HG03521 (cell line): ENCODE measurements around the gene IRF7.
A peak's percentile ranks its signal among the peaks of the same experiment; 100 is the strongest.
"Not testable (repeated sequence)": the region's sequence is repeated elsewhere in the genome, so short reads cannot be mapped to it uniquely, and the experiment has no call there.

Experiments
- ATAC-seq: cut with Tn5 transposase; IDR thresholded peaks from one replicate; pipeline ENCODE4 v1.9.1; 2021; ENCODE audit warnings: mild to moderate bottlenecking, moderate library complexity; ENCODE audit not compliant: unreplicated experiment

IRF7 gene

DNA sequence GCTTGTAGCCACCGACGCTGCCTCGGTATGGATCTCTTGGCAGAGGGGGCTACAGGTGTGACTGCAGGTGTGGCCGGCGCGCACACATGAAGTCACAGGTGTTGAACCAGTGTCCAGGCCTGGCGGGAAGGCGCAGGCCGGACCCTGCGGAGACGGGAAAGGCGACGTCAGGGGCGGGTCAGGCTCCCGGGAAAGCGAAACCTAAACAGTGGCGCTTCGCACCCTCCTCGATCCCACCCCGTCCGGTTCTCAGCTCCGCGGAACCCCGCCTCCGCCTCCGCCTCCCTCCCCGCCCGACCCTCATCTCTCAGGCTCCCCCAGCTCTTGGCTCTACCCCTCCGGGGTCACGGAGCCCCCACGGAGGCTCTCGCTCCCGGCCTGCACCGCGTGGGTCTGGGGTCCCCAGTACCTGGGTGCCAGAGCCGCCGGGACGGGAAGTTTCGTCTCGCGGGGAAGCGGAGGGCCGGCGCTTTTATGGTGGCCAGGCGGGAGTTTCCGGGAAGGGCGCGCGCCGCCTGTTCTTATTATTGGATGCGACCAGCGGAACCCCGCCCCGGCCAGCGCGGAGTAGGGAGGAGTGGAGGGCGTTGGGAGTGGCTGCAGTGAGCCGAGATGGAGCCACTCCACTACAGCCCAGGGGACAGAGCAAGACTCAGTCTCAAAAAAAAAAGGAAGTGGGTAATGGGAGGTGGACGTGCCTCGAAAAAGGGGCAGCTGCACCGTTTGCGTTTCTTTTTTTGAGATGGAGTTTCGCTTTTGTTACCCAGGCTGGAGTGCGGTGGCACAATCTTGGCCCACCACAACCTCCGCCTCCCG, at the start of gene IRF7:
Gene IRF7, minus strand, starts transcription at position 447 of the 816 bp plus-strand sequence. CDS start 586 bp downstream, outside the sequence.
- ATAC-seq, result peak; percentile 70

DNA sequence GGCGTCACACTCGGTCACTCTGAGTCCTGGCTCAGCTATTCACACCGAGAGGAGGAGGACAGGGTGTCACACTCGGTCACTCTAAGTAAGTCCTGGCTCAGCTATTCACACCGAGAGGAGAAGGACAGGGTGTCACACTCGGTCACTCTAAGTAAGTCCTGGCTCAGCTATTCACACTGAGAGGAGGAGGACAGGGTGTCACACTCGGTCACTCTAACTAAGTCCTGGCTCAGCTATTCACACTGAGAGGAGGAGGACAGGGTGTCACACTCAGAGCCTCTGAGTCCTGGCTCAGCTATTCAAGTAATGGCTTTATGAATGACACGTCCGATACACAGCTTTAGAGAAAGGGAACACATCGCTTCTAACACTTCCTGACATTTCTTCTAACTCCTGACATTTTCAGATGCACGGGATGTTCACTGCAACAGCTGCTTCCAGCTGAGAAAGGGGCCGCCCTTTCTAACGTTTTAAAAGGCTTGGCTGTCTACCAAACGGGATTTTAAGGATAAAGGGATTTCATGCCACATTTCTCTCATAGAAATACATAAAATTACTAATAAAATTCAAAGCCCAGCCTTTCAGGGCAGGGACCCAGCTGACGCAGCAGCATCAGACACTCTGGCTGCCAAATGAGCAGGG, 49.4 kb upstream of the IRF7 start:
- no peak for ATAC-seq

DNA sequence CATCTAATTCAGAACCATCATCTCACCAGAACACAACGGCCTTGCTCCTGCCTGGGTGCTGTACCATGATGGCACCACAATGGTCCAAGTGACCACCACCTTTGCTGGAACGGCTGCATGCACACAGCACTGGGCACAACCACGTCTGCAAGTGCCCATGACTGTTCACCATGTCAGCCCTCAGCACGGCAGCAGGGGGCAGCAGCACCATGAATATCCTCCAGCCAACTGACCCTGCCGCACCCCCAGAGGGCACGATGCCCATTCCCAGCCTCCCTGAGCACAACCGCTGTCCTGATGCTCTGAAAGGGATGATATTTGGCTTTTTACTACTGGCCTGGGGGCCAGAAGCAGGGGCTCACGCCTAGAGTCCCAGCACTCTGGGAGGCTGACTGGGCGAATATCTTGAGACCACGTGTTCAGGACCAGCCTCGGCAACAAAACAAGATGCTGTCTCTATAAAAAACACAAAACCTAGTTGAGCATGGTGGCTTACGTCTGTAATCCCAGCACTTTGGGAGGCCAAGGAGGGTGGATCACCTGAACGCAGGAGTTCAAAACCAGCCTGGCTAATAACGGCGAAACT, 47.0 kb upstream of the IRF7 start:
- no peak for ATAC-seq

DNA sequence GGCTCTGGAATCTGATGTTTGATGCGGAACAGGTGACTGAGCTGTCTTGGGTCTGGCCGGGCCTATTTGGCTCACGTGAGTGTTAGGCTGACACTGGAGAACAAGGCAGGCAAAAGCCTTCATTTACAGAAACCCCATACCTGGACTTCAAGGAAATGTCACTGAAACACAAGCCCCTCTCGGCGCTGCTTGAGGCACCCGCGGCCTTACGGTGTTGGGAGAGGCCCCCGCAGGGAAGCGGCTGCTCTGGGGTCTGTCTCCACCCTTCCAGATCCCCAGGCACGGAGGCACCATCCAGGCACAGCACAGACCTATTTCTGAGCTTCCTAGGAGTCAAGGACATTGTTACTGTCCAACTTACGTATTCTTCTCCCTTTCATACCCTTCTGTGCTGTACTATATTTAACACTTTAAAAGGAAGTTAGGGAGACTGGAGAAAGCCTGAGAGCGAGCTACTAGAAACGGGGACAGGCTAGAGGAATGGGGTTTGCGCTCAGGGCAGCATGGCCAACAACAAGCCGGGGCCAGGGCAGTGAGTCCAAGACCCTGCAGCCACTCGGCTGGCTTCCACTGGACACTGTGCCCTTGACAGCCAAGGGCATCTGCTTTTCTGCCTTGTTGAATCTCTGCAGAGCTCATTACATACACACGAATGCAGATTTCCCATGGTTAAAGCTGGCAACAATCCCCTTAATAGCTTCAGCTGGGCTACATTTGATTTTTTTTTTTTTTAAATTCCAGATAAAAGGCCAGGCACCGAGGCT, 45.1 kb upstream of the IRF7 start:
- ATAC-seq, result no peak

GRCh38 chr11:660281-660680, 44.5 kb upstream of the IRF7 start:
- ATAC-seq, result no peak

GRCh38 chr11:659532-660085, 43.9 kb upstream of the IRF7 start:
- no peak for ATAC-seq

GRCh38 chr11:657691-658126, 42.0 kb upstream of the IRF7 start:
- ATAC-seq, result no peak

DNA sequence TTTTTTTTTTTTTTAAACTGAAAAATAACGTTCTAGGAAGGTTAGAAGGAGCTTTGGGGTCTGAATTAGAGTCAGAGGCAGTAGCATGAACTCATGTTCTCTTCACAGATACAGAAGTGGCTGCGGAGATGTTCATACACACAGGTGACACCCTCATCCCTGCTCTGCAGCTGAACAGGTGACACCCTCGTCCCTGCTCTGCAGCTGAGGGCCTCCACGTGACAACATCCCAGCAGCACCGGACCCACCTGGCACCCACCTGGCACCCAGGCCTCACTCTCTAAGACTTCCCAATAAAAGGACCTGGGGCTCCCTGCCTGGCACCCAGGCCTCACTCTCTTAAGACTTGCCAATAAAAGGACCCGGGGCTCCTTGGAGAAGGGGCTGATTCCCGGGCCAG, 41.1 kb upstream of the IRF7 start:
- no peak for ATAC-seq

DNA sequence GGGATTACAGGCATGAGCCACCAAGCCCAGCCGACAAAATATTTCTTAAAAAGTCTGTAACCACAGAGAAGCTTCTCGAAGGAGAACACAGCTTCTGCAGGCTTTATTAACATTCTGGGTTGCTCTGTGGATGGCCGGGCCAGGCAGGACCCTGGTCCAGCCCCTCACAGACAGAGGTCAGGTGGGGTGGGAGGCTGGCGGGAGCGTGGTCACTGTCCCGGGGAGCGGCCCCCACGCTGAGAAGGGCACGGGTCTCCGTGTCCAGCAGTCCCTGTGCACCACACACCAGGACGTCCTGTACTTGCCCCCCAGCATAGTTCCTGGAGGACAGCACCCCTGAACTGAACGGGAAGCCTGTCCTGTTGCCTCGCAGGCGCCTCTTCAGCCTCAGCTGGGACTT, 40.7 kb upstream of the IRF7 start:
- no peak for ATAC-seq

- ATAC-seq, result no peak
Measured at GRCh38 chr11:655036-655726, 39.4 kb upstream of the IRF7 start.

GRCh38 chr11:654444-654843, 38.7 kb upstream of the IRF7 start:
- ATAC-seq, result not testable (repeated sequence)

DNA sequence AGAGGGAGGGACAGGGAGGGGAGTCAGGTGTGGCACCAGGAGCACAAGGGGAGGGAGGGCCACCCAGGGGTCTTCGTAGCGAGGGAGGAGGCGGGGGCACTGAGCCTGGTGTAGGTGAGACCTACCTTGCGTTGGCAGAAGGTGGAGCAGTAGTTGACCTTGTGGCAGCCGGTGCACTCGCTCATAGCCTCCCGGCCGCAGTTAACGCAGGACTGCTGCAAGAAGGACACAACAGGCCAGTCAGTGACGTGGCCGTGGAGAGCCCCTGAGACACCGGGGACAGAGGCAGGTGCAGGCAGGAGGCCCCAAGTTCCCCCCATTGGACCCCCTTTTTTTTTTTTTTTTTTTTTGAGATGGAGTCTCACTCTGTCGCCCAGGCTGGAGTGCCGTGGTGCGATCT, 38.1 kb upstream of the IRF7 start:
- ATAC-seq, result no peak

DNA sequence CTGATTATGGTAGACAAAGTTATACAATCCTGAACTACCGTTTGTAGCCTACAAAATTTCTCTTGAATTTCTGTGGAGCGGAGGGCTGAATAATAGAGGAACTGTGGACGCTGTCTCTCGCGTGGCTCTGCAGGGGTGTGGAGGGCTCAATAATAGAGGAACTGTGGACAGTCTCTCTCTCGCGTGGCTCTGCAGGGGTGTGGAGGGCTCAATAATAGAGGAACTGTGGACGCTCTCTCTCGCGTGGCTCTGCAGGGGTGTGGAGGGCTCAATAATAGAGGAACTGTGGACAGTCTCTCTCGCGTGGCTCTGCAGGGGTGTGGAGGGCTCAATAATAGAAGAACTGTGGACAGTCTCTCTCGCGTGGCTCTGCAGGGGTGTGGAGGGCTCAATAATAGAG, 37.4 kb upstream of the IRF7 start:
- not testable (repeated sequence) for ATAC-seq

DNA sequence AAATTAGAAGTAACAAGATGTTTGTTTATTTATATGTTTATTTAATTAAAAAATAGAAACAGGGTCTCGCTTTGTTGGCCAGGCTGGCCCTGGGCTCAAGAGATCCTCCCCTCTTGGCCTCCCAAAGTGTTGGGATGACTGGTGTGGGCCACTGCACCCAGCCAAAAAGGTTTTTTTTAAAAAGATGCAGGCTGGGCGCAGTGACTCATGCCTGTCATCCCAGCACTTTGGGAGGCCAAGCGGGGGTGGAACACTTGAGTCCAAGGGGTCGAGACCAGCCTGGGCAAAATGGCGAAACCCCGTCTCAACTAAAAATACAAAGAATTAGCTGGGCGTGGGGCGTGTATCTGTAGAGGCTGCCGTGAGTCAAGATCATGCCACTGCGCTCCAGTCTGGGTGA, 34.7 kb upstream of the IRF7 start:
- no peak for ATAC-seq

DNA sequence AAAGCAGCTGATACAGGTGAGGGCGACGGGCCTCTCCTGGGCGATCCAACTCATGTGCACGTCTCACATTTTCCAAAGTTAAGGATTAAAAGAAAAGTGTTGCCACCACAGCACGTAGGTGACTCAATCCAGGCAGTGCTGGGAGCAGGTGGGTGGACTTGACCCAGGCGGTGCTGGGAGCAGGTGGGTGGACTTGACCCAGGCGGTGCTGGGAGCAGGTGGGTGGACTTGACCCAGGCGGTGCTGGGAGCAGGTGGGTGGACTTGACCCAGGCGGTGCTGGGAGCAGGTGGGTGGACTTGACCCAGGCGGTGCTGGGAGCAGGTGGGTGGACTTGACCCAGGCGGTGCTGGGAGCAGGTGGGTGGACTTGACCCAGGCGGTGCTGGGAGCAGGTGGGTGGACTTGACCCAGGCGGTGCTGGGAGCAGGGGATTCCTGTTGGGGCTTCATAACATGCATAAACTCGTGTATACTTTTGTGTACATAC, 32.0 kb upstream of the IRF7 start:
- ATAC-seq, result not testable (repeated sequence)

- no peak for ATAC-seq
Measured at GRCh38 chr11:646214-646613, 30.5 kb upstream of the IRF7 start.

- ATAC-seq, result no peak
Measured at GRCh38 chr11:645536-645935, 29.8 kb upstream of the IRF7 start.

- ATAC-seq, result no peak
Measured at GRCh38 chr11:643849-644738, 28.3 kb upstream of the IRF7 start.

GRCh38 chr11:643366-643765, 27.6 kb upstream of the IRF7 start:
- ATAC-seq, result no peak
